ENCODE results near the gene CX3CR1.

CX3CR1 gene

DNA sequence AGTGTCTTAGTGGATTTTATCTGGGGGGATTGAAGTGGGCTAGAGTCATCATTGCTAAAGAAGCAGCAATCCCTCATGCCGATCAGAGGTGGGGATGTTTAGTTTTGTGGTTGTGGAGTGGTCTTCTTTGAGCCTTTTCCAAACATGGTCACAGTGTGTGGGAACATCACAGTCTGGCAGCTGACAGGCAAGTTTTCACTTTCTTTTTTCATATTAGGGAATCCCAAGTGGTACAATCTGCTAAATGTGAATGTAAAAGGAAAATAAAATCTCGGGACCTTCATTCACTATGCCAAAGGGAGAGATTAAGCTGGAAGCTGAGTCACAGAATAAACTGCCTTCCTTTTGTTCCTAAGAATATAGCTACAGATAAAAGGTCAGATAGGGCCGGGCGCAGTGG lies 10.4 kb upstream of the CX3CR1 start:
- DNase-seq: no peak

DNA sequence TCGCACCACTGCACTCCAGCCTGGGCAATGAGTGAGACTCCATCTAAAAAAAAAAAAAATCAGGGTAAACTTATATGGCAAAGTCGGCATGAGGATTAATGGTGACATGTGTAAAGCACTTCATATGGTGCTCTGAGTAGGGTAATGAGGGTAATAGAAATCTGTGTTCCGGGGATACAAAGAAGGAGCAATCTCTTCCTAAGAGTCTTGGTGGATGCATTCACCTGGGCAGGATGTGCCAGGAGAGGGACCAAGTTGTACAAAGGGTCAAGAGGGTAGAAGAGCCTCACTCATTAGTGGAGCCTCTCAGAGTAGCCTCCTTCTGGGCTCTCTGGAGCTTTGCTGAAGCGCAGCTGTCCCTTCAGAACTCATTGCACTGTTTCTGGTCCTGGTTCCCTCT lies 9.3 kb upstream of the CX3CR1 start:
- DNase-seq: no peak

DNA sequence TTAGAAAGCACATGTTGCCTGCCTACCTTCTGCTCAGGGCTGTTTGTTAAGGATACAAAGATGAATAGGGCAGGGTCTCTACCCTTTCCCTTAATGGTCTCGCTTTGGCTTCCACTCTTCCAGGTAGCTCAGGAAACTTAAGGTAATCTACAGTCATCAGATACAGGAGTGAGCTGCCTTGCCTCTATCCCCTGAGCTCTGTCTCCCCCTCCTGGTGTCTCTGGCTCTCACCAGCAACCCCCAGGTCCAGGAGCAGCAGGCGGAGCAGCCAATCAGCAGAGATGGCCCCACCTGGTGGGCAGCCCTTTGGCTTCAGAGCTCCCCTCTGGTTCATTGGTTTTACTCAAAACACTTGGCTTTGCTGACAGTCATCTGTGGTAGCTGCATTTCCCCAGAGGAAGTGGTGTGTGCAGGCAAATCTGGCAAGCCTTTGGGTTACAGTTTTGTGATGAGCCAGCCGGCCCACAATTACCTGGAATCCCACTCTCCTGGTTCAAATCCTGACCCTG lies 8.5 kb upstream of the CX3CR1 start:
- DNase-seq: peak; percentile 78

DNA sequence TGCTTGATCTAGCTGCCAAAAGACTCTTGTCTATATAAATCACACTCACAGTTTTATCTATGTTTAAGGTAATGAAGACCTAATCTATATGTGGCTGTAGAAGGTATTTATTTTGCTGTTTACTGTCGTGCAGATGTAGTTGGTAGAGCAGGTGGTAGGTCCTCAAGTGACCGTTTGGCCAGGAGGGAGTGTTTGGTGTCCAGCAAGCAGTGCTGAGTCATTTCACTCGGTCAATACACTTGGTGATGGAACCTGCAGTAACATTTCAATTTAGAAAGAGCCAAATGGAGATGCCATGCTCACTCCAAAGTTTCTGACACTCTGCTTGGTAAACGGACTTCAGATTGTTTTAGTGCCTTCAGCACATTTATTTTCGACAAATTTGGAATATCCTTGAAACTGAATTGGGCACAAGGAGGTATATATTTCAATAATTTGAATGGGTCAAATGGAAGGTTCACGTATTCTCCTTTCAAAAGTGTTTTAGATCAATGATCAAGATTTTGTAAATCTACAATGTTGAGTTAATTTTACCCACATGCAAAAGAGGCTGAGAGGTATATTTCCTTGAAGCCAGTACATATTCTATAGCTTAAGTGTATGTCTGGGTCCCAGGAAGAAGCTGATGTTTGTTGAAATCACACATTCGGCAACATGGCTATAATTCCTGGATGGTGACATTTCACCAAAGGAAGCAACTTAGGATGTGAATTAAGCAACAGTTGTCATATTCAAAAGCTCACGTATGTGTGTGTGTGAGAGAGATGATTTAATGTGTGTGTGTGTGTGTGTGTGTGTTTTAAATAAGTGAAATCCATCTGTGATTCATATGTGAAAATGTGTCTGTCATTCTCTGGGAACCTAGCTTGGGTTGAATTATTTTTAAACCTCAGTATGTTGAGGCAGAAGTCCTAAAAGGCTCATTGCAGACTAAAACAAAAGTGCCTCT lies 7.7 kb upstream of the CX3CR1 start:
- DNase-seq: no peak

DNA sequence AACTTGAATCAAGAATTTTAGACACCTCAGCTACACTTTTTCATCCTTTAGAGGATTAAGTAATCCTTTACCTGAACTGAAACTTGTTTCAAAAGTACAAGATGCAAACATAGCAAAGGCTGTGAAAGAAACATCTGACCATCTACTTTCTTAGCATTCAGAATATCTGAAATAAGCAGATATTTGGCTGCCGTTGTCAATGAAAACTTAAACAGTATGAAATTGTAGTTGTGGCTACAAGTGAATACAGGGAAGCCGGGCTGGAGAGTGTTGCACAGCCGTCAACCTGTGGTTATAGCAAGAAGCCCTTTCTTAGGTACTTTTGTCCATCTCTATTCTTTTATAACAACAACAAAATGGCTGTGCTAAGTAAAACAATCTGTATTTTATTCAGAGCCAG lies 6.9 kb upstream of the CX3CR1 start:
- DNase-seq: no peak

DNA sequence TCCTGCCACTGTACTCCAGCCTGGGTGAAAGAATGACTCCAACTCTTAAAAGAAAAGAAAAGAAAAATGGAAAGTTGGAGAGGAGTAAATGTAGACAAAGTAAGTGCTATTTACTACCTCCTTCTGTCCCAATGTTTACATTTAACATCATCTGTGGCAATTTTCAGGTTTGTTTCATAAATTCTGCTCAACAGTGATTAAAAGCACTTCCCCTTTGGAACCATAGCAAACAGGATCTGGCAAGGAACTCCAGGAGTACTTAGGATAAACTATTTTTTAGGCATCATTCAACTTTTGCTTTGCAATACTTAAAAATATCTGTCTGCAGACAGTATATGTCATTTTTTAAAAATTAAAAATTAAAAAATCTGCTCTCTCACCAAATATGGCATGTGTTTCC lies 5.5 kb upstream of the CX3CR1 start:
- DNase-seq: no peak

DNA sequence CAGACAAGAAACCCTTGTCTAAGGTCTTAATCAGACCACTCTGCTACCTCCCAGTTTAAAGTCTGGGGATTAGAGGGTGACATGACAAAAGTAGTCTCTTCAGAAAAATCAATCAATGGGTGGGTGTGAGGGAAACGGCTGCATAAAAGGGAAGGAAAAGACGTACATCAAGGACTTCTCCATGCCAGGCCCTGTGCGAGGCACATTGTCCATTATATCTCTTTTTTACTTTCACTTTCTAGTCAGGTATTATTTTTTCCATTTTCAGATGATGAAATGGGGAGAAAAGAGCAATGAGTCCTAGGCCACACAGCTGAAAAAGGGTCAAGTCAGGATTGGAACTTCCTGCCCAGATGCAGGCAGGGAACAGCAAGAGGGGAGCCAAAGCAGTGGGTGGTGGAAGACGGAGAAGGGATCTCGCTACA lies 4.6 kb upstream of the CX3CR1 start:
- DNase-seq: no peak

DNA sequence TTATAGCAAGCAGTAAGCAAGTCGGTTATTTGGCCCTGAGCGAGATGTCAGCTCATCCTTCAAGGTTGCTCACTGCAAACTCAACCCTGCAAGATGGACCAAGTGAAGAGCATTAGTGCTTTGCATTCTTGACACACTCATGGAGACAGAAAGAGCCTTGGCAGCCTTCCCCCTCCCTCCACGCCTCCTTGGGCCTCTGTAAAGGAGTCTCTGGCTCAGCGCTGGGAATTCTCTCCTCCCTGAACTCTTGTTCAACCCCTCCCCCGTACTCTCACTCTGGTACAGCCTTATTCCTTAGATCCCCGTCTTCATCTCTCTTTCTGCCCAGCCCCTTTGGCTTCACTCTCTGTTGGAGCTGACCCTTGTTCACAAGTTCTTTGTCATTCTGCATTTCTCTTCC lies 2.2 kb upstream of the CX3CR1 start:
- no peak for DNase-seq

DNA sequence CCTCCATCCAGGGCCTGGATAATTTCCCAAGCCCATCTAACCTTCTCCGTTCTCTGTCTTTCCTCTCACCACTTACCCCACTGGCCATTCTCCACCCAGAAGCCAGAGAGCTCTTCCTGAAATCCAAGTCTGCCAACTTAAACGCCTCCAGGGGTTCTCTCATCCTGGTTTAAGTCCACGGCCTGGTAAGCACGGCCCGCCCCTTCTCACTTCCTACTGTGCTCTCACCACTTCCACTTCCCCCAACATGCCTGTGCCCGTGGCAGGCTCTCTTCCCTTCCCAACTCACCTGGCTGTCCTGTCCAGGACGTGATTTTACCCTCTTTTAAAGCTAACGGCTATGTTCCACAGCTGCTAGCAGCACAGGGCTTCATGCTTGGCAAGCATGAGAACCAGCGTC lies 1.7 kb upstream of the CX3CR1 start:
- no peak for DNase-seq

DNA sequence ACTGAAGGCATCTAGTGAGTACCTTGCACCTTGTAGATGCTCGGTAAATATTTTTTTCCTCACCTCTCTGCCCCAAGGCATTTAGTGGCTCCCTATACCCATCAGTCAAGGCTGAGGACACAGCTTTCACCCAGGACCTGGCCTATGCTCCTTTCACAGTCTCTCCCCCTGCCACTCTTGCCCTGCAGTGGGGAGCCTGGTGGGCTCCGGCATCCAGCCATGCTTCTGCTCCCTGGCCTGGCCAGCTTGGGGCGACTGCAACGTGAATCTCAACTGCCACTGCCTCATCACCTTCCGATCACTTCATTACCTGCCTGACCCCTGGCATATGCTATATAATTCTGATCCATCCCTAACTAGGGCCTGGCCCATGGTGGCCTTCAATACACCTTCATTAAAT lies 735 bp upstream of the CX3CR1 start:
- no peak for DNase-seq

DNA sequence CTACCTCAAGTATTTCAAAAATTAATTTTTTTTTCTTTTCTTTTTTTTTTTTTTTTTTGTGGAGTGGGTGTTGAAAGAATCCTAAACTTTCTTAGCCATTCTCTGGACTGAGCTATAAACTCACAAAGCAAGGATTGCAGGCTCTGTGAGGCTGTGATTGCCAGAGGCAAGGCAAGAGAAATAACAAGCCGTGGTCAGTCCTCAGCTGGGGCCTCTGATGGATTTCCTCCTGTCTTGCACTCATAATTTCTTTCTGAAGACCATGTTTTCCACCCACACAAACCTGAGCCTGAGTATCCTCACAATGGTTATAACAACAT lies 1.3 kb downstream of the CX3CR1 start:
- no peak for DNase-seq

DNA sequence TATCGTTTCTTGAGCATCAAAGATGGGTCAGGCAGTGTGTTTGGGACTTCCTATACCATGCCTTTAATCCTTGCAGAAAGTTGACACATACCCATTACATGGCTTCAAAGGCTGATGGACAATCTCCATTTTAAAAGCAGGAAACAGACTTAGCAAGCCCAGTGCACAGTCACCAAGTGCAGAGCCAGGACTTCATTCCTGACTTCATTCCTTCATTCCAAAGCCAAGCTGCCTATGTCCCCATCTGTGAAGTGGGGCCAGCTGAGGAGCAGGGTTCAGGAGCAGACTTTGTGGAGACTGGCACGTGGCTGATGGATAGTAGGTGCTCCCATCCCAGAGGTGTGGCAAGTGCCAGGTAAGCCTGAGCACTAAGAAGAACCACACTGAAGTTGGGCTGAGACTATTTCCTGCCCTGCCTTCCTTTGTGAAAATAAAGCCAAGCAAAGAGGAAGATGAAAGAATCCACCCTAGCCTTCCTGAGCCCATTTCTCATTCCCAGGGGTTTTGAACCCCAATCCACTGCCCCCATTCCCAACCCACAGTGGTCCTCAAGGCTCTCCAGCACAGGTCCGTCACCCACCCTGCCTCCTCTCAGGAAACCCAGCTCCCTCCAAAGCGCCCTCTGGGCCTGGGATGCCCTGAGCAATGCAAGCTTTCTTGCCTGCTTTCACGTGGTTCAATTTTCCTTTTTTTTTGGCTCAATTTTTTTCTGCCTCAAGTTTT lies 1.8 kb downstream of the CX3CR1 start:
- no peak for DNase-seq

DNA sequence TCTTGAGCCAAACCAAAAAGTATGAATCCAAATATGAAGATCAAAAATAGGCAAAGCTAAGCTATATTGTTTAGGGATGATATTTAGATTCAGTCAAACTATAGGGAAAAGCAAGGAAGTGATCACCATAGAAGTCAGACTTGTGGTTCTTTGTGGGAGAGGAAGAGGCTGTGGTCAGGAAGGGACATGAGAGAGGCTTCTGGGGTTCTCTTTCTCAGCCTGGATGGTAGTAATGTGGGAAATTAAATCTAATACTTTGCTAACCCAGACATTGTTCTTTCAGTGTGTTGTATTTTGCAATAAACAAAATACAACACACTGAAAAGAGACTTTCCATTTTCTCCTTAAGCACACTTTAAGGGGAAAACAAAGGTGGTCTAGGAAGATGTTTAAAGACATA lies 3.1 kb downstream of the CX3CR1 start:
- no peak for DNase-seq

DNA sequence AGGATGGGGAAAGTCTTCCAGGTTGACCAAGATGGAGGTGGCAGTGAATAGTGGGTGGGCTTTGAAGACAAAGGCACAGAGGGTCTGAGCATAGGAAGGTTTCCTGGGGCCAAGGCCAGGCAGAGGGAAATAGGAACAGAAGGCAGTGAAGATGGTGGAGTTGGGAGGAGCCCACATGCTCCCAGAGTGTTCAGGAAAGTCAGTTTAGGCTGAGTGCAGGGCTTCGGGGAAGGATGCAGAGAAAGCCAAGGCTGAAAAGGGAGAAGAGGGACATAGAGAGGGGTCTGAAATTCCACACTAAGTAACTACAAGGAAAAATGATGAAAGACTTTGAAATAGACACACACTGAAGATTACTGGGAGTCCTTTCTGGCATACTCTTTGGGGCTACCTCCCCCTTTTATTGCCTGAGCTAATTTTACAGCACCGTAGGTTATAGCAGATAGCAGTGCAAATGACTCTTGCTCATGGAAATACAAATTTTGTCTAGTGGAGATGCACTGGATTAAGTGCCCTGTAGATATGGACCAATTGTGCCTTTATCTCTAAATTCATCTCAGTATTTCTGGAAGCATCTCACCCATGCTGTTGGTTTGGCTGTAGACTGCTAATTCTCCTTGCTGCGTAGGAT lies 3.8 kb downstream of the CX3CR1 start:
- DNase-seq: no peak

DNA sequence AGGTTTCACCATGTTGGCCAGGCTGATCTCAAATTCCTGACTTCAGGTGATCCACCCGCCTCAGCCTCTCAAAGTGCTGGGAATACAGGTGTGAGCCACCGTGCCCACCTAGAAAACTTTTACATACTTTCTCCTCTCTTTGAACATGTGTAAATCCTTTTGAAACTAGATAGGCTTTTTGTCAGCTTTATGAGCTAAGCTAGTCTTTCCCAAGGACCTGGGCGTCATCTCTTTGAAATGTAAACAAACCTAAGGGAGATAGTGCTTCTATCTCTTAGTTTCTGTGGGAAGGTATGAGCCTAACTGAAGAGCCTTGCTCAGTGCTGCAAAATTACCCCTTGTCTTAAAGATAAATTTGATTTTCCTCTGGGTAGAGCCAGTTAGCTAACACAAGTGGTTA lies 4.8 kb downstream of the CX3CR1 start:
- DNase-seq: no peak

DNA sequence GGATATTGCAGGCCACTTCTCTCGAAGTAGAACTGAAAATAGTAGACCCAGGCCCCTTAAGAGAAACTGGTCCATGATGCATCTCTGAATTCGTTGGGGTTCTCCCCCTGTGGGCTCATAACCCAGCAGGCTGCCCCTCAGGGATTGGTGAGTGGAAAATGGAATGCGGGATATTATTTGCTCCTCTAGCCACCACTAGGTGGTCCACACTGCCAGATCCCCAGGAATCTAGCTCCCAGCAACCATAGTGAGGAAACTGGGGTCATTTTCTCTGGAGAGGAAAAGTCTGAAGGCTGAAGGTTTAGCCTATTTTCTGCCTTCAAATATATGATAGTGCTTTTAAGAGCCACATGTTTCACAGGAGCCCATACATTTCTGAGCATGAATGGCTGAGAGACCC lies 6.7 kb downstream of the CX3CR1 start:
- DNase-seq: no peak

DNA sequence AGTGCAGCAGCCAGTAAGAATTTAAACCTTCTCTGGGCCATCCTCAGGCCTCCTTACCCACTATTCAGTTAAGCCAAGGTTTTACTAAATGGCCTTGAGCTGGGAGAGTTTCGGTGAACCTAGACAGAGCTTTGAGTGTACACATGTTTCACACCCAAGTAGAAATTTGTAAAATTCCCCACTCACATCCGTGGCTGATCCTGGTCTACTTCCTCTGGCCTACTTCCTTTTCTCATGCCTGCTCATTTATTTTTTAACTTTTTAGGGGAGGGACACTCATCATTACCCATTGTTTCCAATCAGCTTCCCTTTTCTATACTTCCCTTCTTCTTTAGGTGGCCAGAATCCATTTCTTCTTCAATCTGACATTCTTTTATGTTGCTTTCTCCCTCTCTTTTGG lies 7.6 kb downstream of the CX3CR1 start:
- DNase-seq: no peak

DNA sequence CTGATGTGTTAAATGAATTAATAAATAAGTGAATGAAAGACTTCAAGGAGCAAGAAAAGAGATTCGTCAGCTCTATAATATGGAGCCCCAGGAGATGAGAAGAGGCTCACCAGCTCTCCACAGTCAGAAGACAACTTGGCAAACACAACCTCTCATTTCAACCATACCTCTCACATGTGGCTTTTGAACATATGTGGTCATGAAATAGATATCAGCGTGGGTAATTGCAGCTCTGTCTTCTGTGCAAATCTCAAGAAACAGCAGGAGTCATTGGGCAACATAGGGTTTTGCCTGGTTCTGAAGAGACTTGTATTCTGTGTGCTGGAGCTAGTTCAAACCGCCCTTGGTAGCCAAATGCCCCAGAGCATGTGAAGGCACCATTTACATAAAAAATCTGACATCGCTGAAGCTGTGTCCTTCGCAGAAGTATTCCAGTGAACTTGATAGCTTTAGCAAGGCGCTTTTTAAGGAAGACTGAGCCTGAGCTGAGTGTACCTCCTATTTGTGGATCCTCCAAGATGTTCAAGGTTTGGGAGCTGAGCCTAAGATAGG lies 8.4 kb downstream of the CX3CR1 start:
- DNase-seq: no peak

DNA sequence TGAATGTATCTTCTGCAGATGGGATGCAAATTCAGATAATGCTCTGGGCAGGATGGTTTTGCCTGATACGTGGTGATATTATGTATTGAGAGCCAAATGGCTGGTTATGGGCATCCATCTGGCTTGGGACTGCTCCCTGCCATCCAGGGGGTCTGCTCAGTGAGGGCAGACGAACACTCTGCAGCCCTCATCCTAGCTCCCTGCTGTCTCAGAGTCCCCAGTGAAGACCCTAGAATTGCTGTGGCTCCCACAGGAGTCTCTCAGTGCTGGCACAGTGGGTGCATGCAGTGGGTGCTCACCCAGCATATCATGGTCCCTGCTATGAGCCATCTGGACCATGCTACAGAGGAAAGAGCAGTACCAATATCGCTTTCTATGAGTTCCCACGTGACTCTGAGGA lies 10.3 kb downstream of the CX3CR1 start:
- DNase-seq: no peak

DNA sequence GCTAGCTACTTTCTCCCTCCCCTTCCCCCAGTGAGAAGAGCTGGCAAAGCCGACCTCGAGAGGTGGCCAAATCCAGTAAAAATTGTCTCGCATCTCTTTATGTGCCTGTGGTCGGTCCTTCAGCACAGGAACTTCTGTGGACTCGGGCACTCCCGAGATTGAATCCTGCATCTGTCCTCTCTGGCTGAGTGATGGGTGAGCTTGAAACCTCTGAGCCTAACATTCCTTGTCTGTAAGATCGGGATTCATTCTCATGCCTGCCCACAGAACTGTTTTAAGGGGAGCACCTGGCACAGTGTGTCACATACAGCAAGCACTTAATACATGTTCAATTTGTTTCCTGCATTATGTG lies 11.3 kb downstream of the CX3CR1 start:
- DNase-seq: no peak

DNA sequence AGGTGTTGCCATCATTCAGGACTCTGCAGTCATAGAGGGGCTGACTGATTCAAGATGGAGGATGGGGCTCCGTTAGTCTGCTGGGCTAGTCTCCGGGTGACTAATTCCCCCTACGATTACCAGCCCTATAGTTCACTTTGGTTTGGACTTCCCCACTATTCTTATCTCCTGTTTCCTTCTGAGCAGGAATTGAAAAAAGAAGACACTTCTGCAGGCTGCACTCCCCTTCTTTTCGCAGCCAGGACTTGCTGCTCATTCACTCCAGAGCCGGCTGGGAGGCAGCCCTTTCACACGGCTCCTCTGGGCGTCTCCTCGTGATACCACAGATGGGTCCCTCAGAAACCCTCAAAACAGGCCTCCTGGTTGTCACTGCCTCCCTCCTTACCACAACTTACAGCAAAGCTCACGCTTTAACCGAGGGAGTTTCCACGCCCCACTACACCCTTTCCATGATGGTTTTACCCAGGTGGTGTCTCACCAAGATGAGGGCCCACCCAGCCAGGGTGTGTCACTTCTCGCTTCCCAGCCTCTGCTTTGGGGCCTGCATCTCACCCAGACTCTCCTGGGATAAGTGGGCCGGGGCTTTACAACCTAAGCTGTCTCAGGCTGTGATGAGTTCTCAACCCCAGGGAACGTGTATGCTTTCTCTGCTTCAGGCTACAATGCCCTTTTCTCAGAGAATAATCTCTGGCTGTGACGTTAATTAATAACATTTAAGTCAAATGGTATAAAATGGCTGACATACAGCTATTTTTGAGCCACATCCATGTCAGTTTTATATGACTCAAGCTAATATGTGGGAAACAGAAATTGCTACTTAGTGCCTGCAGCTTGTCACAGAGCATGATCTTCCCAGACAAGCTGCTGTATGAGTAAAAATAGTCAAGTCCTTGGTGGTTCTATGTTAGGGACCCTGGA lies 11.9 kb downstream of the CX3CR1 start:
- peak; percentile 56 for DNase-seq

DNA sequence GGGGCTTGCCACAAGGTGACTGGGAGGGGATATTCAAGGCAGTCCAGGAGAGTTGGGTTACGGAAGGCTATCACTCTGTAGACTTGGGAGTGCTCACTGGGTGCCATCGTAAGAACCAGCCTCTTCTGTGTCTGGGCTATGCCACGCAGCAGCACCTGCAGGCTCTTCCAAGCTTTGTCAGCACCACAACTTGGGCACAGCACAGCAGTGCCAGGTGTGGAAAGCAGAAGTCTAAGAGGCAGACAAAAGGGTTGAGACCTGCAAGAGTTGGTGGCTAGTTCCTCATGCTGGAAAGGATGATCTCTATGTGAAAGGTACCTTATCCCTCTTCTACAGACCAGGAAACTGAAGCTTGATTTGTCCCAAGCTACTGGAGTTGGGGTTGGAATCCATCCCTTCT lies 15.8 kb downstream of the CX3CR1 start:
- no peak for DNase-seq

DNA sequence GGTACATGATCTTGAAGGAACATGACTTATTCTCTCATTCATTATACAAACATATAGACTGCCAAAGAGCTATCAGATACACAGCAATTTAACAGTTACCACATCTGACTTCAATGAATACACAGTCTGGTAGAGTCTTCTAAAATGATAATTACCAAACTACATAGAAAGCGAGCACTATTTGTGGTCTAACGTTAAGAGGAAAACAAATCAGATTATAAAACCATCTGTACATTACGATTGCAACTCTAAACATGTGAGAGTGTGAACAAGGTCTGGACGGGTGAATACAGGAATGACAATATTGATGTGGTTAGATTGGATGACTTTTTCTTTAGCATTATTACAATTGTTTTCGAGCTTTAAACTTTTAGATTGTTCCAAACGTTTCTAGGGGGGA lies 16.3 kb downstream of the CX3CR1 start:
- no peak for DNase-seq

All from activated naive CD4-positive, alpha-beta T cell treated with anti-CD3 and anti-CD28 coated beads, Interleukin-2, amount 50 U/mL, for 16 hours (primary cell).